Stomach (tissue), 4 donors: ENCODE results near the gene OR10A4.

ENCODE experiments used
- CTCF ChIP-seq, 7 experiments: fragments of 450-650 bp in 4 of 7; fragments of 200-600 bp in 3 of 7; sonication (generic) in 3 of 7; IDR thresholded peaks; one replicate each; pipeline ENCODE4 v1.5.1; 2016 to 2019; ENCODE audit warnings: antibody characterized with exemption in 7 of 7, control low read depth in 2 of 7, mild to moderate bottlenecking in 1 of 7
- EP300 ChIP-seq: sonication (generic); formaldehyde crosslinking; IDR thresholded peaks from one replicate; pipeline ENCODE4 v1.6.1; 2017; ENCODE audit warnings: antibody characterized with exemption
- POLR2A ChIP-seq, 4 donors: fragments of 450-650 bp; IDR thresholded peaks; one replicate each; pipeline ENCODE4 v1.6.1; 2016; ENCODE audit warnings: antibody characterized with exemption in 4 of 4, control low read depth in 2 of 4, mild to moderate bottlenecking in 1 of 4, moderate library complexity in 1 of 4
- POLR2AphosphoS5 ChIP-seq, 3 donors: sonication (generic); formaldehyde crosslinking; IDR thresholded peaks; one replicate each; pipeline ENCODE4 v1.6.1; 2016; ENCODE audit warnings: antibody characterized with exemption in 3 of 3

- no peak for TF ChIP-seq CTCF (IDR thresholded peaks at IDR 0.05)
- TF ChIP-seq POLR2AphosphoS5 (IDR thresholded peaks at IDR 0.05) = no peak
- no peak for TF ChIP-seq POLR2A (IDR thresholded peaks at IDR 0.05)
- TF ChIP-seq EP300 = no peak
Measured at GRCh38 chr11:6876914-6877313, 489 bp downstream of the OR10A4 start.
